SKM-1 treated with dmso at 0.1 percent for 144 hours (cell line): ENCODE measurements around the gene APCDD1.

ENCODE experiments used
- DNase-seq: peaks from one replicate; lab custom pipeline; 2025; ENCODE audit not compliant: unreplicated experiment; lab: John Stamatoyannopoulos, UW

The APCDD1 gene

GRCh38 chr18:10431680-10432079, 22.8 kb upstream of the APCDD1 start:
- DNase-seq, result no peak

- no peak for DNase-seq
Measured at GRCh38 chr18:10432781-10433180, 21.7 kb upstream of the APCDD1 start.

GRCh38 chr18:10436160-10436559, 18.3 kb upstream of the APCDD1 start:
- DNase-seq, result no peak

- no peak for DNase-seq
Measured at GRCh38 chr18:10437837-10438236, 16.6 kb upstream of the APCDD1 start.

GRCh38 chr18:10439898-10440297, 14.5 kb upstream of the APCDD1 start:
- DNase-seq, result no peak

GRCh38 chr18:10440884-10441283, 13.6 kb upstream of the APCDD1 start:
- no peak for DNase-seq

- DNase-seq, result no peak
Measured at GRCh38 chr18:10441472-10441871, 13.0 kb upstream of the APCDD1 start.

GRCh38 chr18:10442551-10442971, 11.9 kb upstream of the APCDD1 start:
- DNase-seq, result no peak

- no peak for DNase-seq
Measured at GRCh38 chr18:10443001-10443400, 11.4 kb upstream of the APCDD1 start.

GRCh38 chr18:10444314-10445006, 10.0 kb upstream of the APCDD1 start:
- no peak for DNase-seq

- no peak for DNase-seq
Measured at GRCh38 chr18:10449396-10449795, 5.0 kb upstream of the APCDD1 start.

- DNase-seq, result no peak
Measured at GRCh38 chr18:10450986-10451385, 3.4 kb upstream of the APCDD1 start.

GRCh38 chr18:10453261-10453805, 1.1 kb upstream of the APCDD1 start:
- no peak for DNase-seq

- no peak for DNase-seq
Measured at GRCh38 chr18:10454681-10455557, 484 bp downstream of the APCDD1 start.

- DNase-seq, result no peak
Measured at GRCh38 chr18:10455726-10456453, 1.5 kb downstream of the APCDD1 start.

- no peak for DNase-seq
Measured at GRCh38 chr18:10456718-10457117, 2.3 kb downstream of the APCDD1 start.

GRCh38 chr18:10457128-10457527, 2.7 kb downstream of the APCDD1 start:
- no peak for DNase-seq

GRCh38 chr18:10457767-10458166, 3.3 kb downstream of the APCDD1 start:
- no peak for DNase-seq

- no peak for DNase-seq
Measured at GRCh38 chr18:10458691-10459090, 4.3 kb downstream of the APCDD1 start.

GRCh38 chr18:10459587-10459986, 5.2 kb downstream of the APCDD1 start:
- DNase-seq, result no peak

GRCh38 chr18:10460414-10461018, 6.1 kb downstream of the APCDD1 start:
- no peak for DNase-seq
